Measurements from ENCODE around the gene FCN3. TPM values are rescaled to one million over a fixed set of nuclear protein-coding genes. Genes with fewer than 3 reads are reported as not detected.

FCN3 gene
- total RNA-seq, 2 experiments from 2014 or later: not detected

DNA sequence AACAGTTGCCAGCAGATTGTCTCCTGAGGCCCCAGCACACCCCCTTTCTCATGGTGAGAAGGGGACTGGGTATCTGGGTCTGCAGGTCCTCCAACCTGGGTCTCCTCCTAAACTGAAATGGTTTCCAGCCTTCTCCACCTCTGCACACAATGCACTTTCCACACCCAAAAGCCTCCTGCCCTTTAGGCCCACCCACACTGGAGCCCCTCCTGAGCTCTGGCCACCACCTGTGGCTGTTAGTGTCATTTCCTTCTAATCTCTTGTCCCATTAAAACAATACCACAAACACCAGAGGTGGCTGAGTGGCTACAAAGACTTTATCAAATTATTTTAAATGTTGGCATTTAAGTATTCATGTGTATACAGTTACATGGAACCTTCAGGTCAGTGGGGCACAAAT is 29.3 kb upstream of the FCN3 start:
- intact Hi-C loops (cut with DNase I, micrococcal nuclease): loop anchor here in 1 of 2 experiments (2.0 kb wide), 1 partner anchor 201 kb away; the partner anchor contains the start of gene AHDC1
- H3K4me3 Mint-ChIP-seq: no peak overlapping the region
- H3K27ac Mint-ChIP-seq: peak overlapping the region; percentile 85
- ChIA-PET POLR2A (interaction anchor here (0.8 to 1.9 kb wide), 2 partner anchors 27 to 204 kb away, joined by 3 to 6 read pairs; no protein-coding TSS in a partner anchor), CTCF (no interaction called here)
- DNase-seq (no peak), ATAC-seq (ENCODE audit: poor library complexity) (no peak)
- peaks cover 36% of the 10 kb centered on the region for H3K36me3 ChIP-seq (ENCODE audit: insufficient read depth, low read length)
- H3K36me3 Mint-ChIP-seq (ENCODE audit: low read depth): peaks cover 33% of the 10 kb centered on the region
- H3K9me3 ChIP-seq (ENCODE audit: control insufficient read depth in 1 of 2, insufficient read depth in 1 of 2, low read length in 2 of 2): no peaks in the 10 kb centered on the region
- peaks cover 16% of the 10 kb centered on the region for H3K4me1 ChIP-seq (ENCODE audit: insufficient read depth, low read length)
- peaks cover 37% of the 10 kb centered on the region for H3K4me1 Mint-ChIP-seq (ENCODE audit: low read depth)
- no peaks in the 10 kb centered on the region for H3K27me3 ChIP-seq (ENCODE audit: control insufficient read depth in 1 of 2, insufficient read depth in 2 of 2, low read length in 2 of 2)
- H3K27me3 Mint-ChIP-seq: no peaks in the 10 kb centered on the region
- no peak overlapping the region for H3K4me3 ChIP-seq (ENCODE audit: low read length)
- no peak for TF ChIP-seq CTCF (IDR thresholded peaks at IDR 0.05)
- no peaks in the 10 kb centered on the region for H3K9me3 Mint-ChIP-seq
- H3K27ac ChIP-seq (ENCODE audit: low read depth in 1 of 2, low read length in 2 of 2): peak overlapping the region in 1 of 2 donors; percentile 56

- Histone ChIP-seq H3K36me3 (ENCODE audit: insufficient read depth, low read length) (peaks cover 29% of the 10 kb centered on the region), H3K27me3 (ENCODE audit: control insufficient read depth in 1 of 2, insufficient read depth in 2 of 2, low read length in 2 of 2) (no peaks in the 10 kb centered on the region), H3K4me3 (ENCODE audit: low read length) (no peak overlapping the region), H3K9me3 (ENCODE audit: control insufficient read depth in 1 of 2, insufficient read depth in 1 of 2, low read length in 2 of 2) (no peaks in the 10 kb centered on the region), H3K4me1 (ENCODE audit: insufficient read depth, low read length) (peaks cover 16% of the 10 kb centered on the region), H3K27ac (ENCODE audit: low read depth in 1 of 2, low read length in 2 of 2) (peak overlapping the region; percentile 30 to 56)
- Mint-ChIP-seq H3K27me3 (no peaks in the 10 kb centered on the region), H3K36me3 (ENCODE audit: low read depth) (peaks cover 25% of the 10 kb centered on the region), H3K9me3 (no peaks in the 10 kb centered on the region), H3K4me1 (ENCODE audit: low read depth) (peaks cover 37% of the 10 kb centered on the region), H3K4me3 (no peak overlapping the region), H3K27ac (peak overlapping the region; percentile 85)
- CTCF ChIA-PET: interaction anchor here (0.8 to 1.3 kb wide), 4 partner anchors 37 to 107 kb away, joined by 3 read pairs; partner anchors contain the start of gene MAP3K6
- POLR2A ChIA-PET: interaction anchor here (0.7 to 1.9 kb wide), 7 partner anchors 18 to 428 kb away, joined by 3 to 6 read pairs (median 3); partner anchors contain the start of gene PPP1R8
- peak; percentile 1 for TF ChIP-seq CTCF (IDR thresholded peaks at IDR 0.05)
- peak; percentile 75 for ATAC-seq (ENCODE audit: poor library complexity)
- intact Hi-C loops (cut with DNase I, micrococcal nuclease): loop anchor here in 1 of 2 experiments (2.0 kb wide), 1 partner anchor 202 kb away; the partner anchor contains the start of gene AHDC1
- DNase-seq: peak in 6 of 14 experiments; percentile 16 to 62 (median 46)
Observed at GRCh38 chr1:27403065-27403726, 28.6 kb upstream of the FCN3 start.

- Histone ChIP-seq H3K4me1 (ENCODE audit: insufficient read depth, low read length) (peaks cover 16% of the 10 kb centered on the region), H3K9me3 (ENCODE audit: control insufficient read depth in 1 of 2, insufficient read depth in 1 of 2, low read length in 2 of 2) (no peaks in the 10 kb centered on the region), H3K27ac (ENCODE audit: low read depth in 1 of 2, low read length in 2 of 2) (peak overlapping the region; percentile 10 to 30), H3K4me3 (ENCODE audit: low read length) (no peak overlapping the region), H3K36me3 (ENCODE audit: insufficient read depth, low read length) (peaks cover 21% of the 10 kb centered on the region), H3K27me3 (ENCODE audit: control insufficient read depth in 1 of 2, insufficient read depth in 2 of 2, low read length in 2 of 2) (no peaks in the 10 kb centered on the region)
- no peak for TF ChIP-seq CTCF (IDR thresholded peaks at IDR 0.05)
- ATAC-seq (ENCODE audit: poor library complexity) (no peak), DNase-seq (peak in 5 of 14 experiments; percentile 19 to 57 (median 47))
- ChIA-PET POLR2A (interaction anchor here (0.6 to 1.9 kb wide), 6 partner anchors 28 to 429 kb away, joined by 3 to 6 read pairs (median 4); partner anchors contain the start of gene PPP1R8), CTCF (interaction anchor here (0.8 to 1.3 kb wide), 4 partner anchors 36 to 106 kb away, joined by 3 read pairs; partner anchors contain the start of gene MAP3K6)
- Mint-ChIP-seq H3K27ac (peak overlapping the region; percentile 85), H3K4me3 (no peak overlapping the region), H3K9me3 (no peaks in the 10 kb centered on the region), H3K36me3 (ENCODE audit: low read depth) (peaks cover 17% of the 10 kb centered on the region), H3K4me1 (ENCODE audit: low read depth) (peaks cover 37% of the 10 kb centered on the region), H3K27me3 (no peaks in the 10 kb centered on the region)
- intact Hi-C loops (cut with DNase I, micrococcal nuclease): loop anchor here in 1 of 2 experiments (2.0 kb wide), 1 partner anchor 202 kb away; the partner anchor contains the start of gene AHDC1
Observed at GRCh38 chr1:27402349-27402754, 27.7 kb upstream of the FCN3 start.
